ENCODE results near the gene ZNF710. TPM values are rescaled to one million over a fixed set of nuclear protein-coding genes. Genes with fewer than 3 reads are reported as not detected.

The ZNF710 gene
- total and polyA plus RNA-seq, 2 of the 13 experiments (the other 11 are each of a cell fraction or from before 2014, with no cell fraction given): 4.7 to 20.6 TPM

GRCh38 chr15:90101130-90101968, 100.2 kb downstream of the ZNF710 start (continued):
- TF ChIP-seq ZBTB46 (CRISPR knock-in tag; IDR thresholded peaks at IDR 0.05; ENCODE audit: borderline replicate concordance) (no peak), CCDC6 (CRISPR knock-in tag; IDR thresholded peaks at IDR 0.05) (no peak), POLR2AphosphoS5 (IDR thresholded peaks at IDR 0.05; ENCODE audit: low read depth, low read length) (no peak; the same call in 1 of the 2 replicates), ZNF747 (CRISPR knock-in tag; IDR thresholded peaks at IDR 0.05; ENCODE audit: borderline replicate concordance) (no peak), ZNF674 (CRISPR knock-in tag; IDR thresholded peaks at IDR 0.05; ENCODE audit: low read depth) (no peak), ZNF318 (CRISPR knock-in tag; IDR thresholded peaks at IDR 0.05) (no peak; the same call in 1 of the 2 replicates), ASH2L (IDR thresholded peaks at IDR 0.05; ENCODE audit: insufficient read length, low read depth, low read length) (no peak), NKX3-1 (CRISPR knock-in tag; IDR thresholded peaks at IDR 0.05) (no peak), TAF15 (IDR thresholded peaks at IDR 0.05; ENCODE audit: low read depth, low read length, poor library complexity, severe bottlenecking) (no peak), ZNF782 (CRISPR knock-in tag; IDR thresholded peaks at IDR 0.05; ENCODE audit: borderline replicate concordance) (no peak), ZNF746 (CRISPR knock-in tag; IDR thresholded peaks at IDR 0.05) (no peak), TOPORS (CRISPR knock-in tag; IDR thresholded peaks at IDR 0.05) (no peak), ZNF382 (CRISPR knock-in tag; IDR thresholded peaks at IDR 0.05; ENCODE audit: borderline replicate concordance) (no peak)
- TF ChIP-seq, protein P1, sequence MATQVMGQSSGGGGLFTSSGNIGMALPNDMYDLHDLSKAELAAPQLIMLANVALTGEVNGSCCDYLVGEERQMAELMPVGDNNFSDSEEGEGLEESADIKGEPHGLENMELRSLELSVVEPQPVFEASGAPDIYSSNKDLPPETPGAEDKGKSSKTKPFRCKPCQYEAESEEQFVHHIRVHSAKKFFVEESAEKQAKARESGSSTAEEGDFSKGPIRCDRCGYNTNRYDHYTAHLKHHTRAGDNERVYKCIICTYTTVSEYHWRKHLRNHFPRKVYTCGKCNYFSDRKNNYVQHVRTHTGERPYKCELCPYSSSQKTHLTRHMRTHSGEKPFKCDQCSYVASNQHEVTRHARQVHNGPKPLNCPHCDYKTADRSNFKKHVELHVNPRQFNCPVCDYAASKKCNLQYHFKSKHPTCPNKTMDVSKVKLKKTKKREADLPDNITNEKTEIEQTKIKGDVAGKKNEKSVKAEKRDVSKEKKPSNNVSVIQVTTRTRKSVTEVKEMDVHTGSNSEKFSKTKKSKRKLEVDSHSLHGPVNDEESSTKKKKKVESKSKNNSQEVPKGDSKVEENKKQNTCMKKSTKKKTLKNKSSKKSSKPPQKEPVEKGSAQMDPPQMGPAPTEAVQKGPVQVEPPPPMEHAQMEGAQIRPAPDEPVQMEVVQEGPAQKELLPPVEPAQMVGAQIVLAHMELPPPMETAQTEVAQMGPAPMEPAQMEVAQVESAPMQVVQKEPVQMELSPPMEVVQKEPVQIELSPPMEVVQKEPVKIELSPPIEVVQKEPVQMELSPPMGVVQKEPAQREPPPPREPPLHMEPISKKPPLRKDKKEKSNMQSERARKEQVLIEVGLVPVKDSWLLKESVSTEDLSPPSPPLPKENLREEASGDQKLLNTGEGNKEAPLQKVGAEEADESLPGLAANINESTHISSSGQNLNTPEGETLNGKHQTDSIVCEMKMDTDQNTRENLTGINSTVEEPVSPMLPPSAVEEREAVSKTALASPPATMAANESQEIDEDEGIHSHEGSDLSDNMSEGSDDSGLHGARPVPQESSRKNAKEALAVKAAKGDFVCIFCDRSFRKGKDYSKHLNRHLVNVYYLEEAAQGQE (IDR thresholded peaks at IDR 0.05; ENCODE audit: borderline replicate concordance in 1 of 2, low read depth in 1 of 2, low read length in 2 of 2): no peak

All from HepG2 (cell line).